CD4-positive, alpha-beta T cell treated with Interleukin-6 at 100 ng/mL for 8 hours (primary cell): ENCODE measurements around the gene CCDC14.
"Not testable (repeated sequence)": the region's sequence is repeated elsewhere in the genome, so short reads cannot be mapped to it uniquely, and the experiment has no call there.

ENCODE experiments used
- DNase-seq: peaks from one replicate; pipeline ENCODE4 v3.0.0-alpha.2; 2020; ENCODE audit warnings: mixed read lengths, low spot score

Gene CCDC14, protein sequence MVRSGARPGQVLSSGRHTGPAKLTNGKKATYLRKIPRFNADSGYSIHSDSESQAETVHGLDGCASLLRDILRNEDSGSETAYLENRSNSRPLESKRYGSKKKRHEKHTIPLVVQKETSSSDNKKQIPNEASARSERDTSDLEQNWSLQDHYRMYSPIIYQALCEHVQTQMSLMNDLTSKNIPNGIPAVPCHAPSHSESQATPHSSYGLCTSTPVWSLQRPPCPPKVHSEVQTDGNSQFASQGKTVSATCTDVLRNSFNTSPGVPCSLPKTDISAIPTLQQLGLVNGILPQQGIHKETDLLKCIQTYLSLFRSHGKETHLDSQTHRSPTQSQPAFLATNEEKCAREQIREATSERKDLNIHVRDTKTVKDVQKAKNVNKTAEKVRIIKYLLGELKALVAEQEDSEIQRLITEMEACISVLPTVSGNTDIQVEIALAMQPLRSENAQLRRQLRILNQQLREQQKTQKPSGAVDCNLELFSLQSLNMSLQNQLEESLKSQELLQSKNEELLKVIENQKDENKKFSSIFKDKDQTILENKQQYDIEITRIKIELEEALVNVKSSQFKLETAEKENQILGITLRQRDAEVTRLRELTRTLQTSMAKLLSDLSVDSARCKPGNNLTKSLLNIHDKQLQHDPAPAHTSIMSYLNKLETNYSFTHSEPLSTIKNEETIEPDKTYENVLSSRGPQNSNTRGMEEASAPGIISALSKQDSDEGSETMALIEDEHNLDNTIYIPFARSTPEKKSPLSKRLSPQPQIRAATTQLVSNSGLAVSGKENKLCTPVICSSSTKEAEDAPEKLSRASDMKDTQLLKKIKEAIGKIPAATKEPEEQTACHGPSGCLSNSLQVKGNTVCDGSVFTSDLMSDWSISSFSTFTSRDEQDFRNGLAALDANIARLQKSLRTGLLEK

DNA sequence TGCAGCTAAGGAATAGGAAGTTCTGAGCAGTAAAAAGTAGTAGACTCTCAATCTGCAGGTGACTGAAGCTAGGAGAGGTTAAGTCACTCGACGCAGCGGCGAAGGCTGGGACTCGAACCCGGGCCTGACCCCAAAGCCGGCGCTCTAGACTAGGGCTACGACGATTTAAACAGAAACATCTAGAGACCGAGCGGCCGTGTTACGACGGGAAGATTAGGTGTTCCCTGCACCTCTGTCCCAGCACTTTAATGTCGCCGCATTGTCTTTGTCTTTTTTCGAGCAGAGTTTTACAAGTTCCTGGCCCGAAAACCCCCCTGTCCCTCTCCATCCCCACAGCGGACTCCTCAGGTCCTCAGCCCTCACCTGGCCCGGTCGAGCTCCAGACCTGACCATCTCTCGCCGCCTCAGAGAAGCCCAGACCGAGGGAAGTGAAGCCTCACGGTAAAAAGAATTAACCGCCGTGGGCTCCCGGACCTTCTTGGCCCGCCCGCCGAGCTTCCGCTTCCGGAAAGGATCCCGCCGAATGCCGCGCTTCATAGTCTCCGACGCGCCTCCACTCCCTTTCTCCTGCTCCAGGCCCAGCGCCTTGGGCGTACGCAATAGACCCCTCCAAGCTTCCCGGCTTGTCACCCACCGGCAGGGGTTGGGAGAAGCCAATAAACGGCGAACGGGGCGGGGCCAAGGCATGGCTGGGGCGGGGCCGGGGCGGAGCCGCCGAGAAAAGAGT lies at the start of gene CCDC14:
Gene CCDC14 (minus strand): TSS at position 449 of the 727 bp plus-strand sequence. CDS start 56 bp downstream, at position 393.
- peak; percentile 64 for DNase-seq

DNA sequence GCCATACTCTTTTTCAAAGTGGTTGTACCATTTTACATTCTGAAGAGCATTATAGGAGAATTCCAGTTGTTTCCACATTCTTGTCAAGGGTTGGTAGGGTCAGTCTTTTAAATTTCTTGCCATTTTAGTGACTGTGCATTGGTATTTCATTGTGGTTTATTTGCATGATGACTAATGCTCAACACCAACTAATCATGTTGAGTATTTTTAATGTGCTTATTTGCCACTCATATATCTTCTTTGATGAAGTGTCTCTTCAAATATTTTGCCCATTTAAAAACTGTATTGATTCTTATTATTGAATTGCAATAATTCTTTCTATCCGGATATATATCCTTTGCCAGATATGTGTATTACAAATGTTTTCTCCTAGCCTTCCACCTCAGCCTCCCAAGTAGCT lies 47.3 kb upstream of the CCDC14 start:
- DNase-seq, result not testable (repeated sequence)

DNA sequence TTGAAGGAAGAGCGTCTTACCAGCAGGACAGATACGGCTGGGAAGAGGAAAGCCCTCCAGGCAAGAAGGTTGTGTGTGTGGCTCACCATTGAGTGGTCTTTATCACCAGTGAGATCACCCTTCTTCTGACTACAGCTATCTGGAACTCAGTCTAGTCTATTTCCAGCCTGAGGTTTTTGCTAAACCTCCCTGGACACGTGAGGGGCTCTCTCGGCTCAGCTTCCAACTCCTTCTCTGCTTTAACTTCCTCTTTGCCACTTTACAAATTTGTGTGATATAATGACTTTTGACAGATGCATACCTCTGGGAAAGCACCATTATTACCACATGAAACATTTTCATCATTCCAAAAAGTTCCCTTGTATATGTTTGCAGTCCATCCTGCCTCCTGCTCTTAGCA lies 46.2 kb upstream of the CCDC14 start:
- no peak for DNase-seq

DNA sequence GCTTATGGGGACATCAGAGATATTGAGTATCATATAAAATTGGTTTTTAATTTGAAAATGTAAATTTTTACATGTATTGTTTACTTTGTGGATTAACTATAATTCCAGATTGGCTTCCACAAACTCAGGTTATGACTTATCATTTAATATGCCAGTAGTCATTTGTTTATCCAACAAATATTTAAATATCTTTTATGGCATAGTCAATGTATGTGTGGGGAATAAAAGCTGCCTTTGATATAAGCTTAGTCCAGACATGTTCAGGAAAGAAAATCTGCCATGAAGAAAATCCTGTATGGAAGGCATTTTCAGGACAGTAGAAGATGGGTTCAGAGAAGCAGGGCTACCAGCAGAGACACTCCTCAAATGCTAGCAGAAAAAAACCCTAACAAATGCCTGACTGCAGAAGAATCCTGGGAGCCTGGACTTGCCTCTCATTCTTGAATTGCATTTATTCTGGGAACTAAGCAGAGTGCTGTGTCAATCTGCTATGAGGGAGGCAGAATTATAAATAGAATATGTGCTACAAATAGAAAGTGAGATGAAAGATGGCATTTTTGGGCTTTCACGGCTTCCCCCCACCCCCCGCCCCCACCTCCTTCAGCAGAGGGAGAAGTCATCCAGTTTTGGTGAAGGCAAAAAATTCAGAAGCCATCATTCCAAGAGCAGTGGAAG lies 41.5 kb upstream of the CCDC14 start:
- DNase-seq, result not testable (repeated sequence)

DNA sequence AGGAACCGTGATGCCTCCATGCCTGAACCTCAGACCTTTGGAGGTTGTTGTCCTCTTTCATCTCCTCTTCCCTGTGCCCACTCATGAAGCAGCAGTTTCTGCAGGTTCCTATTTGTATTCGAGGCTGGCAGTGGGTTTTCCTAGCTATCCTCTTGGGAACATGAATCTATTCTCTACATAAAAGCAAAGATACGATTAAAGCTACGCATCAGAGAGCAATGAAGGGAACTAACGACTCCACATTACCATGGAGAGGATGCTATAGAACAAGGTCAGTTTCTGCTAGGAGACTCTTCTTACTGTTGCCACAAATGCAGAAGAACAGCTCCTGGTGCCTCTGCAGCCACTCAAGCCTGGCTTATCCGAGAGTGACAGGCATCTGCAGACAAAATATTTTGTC lies 40.3 kb upstream of the CCDC14 start:
- not testable (repeated sequence) for DNase-seq

DNA sequence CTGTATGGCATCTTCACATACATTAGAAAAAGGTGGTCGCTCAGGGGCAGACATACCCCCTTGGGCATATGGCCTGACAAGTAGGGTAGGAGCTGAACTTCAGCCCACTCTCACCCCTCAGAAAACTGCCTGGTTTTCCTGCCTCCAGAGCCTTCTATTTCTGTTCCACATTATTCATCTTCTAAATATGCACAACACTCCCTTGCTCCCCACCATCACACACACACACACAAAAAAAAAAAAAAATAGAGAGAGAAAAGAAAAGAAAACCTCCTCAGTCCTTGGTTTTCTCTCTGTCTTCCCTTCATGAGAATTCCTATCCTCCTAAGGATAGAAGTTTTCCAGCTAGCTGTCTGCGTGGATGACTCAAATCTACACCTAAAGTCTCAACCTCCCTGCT lies 36.5 kb upstream of the CCDC14 start:
- no peak for DNase-seq

DNA sequence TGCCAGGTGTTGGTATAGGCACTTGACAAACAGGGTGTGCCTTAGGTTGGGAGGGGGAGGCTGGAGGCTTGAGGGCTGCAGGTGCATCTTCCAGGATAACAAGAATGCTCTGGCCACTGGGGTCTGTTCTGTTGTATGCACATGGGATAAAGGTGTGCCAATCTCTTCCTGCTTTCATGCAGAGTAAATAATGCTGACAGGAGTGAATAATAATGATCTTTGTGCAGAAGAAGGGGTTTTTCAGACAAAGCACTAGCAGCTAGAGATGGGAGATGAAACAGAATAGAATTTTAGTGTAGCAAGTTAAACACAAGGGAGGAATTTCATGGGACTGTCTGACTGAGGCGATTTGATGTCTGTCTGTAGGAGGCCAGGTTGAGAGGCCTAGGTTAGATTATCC lies 32.8 kb upstream of the CCDC14 start:
- no peak for DNase-seq

DNA sequence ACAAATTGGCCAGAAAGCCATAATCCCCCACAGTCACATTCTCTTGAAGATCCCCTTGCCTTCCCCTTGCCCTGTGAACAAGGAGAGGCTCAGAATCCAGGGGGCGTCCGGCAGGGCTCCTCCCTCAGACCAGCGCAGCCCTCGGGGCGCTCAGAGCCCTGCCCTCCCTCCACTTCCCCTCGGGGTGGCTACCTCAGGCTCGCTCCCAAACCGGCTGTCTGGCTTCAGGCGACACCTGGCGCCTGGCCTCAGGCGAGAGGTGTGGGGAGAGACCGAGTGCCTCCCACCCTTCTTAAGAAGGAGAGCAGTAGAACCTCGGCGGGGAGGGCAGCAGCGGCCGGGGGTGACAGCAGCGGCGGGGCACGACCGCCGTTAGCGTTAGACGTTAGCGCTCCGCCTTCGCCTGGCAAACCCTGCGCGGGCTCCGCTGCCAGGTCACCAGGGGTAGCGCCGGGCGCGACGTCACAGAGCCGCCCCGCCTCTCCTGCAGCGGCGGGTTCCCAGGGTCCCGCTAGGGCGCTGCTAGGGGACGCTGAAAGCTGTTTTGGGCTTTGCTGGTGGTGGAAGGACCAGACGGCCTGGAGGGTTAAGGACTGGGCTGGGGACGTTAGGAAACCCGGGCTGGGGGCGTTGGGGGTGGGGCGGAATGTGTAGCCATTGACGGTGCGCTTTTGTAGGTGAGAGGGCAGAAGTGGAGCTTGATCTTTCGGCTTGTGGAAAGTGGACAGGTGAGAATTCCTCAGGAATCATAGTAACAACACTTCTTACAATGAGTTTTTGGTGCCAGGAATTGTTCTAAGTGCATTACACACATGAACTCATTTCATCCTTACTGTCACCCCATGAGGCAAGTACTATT lies 30.9 kb upstream of the CCDC14 start, which contains the start of gene ROPN1:
Gene ROPN1 (minus strand): TSS at position 395 of the 859 bp plus-strand sequence. CDS start 11,643 bp downstream, outside the sequence.
- not testable (repeated sequence) for DNase-seq

DNA sequence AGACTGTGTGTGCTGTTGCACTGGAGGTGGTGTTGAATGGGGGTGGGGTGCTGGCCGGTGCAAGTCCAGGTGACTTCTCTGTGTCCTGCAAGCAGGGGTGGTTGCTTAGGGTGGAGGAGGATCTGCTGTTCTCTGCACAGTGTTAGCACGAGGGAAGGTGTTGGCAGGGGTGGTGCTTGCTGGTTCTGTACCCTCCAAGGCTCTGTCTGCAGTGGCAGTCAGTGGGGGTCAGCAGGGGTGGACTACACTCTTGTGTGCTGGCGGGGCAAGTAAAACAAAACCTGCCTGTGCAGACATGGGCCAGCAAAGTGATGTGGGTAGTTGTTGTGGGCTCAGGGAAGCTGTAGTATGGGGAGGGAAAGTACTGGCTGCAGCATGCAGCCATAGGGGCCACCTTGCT lies 25.4 kb upstream of the CCDC14 start:
- no peak for DNase-seq

DNA sequence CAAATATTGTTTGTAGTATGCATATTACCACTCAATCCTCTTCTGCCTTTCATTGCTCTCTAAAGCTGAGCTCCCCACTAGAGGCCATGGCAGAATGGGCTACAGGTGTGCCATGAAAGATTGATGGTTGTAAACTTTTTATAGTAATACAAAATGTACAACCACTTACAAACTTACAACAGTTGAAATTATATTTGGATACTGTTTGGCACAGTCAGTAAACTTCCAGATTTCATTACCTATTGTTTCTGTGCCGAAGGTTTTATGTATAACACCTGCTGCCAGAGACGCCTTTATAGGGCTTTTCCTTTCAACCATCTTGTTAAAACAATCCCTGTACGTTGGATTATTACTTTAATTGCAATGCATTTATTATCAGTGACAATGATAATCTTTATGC lies 23.9 kb upstream of the CCDC14 start:
- DNase-seq, result no peak

DNA sequence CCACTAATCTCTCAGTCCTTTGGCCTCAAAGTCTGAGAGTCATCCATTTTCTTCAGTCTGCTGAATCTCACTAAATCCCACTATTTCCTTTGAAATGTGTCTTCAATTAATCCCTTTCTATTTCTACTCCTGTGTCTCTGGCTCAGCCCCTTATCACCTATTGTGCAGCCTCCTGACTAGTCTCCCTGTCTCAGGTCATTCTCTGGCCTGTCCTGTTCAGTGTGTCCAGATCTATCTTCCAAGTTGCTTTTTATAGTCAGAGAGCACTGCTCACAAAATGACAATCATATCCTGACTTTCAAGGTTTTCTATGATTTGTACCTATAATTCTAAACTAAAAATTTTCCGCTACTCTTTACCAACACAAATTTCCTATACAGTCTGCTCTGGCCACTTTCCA lies 23.3 kb upstream of the CCDC14 start:
- no peak for DNase-seq

DNA sequence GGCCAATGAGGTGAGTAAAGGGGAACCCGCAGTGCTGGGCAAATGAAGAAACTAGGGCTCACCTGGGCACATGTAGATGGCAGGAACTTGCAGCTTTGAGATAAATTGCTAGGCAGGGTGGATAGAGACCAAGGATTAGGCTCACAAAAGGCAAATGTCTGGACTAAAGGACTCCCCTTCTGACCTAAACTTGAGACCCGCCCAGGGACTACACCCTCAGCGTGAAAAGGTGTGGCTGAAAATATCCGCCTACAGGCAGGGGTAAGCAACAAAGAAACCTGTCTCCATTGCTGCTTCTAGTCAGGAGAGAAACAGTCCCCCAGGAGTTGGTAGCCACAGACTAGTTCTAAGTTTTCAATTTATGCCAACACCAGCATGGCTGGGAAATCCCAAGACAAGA lies 20.3 kb upstream of the CCDC14 start:
- not testable (repeated sequence) for DNase-seq

DNA sequence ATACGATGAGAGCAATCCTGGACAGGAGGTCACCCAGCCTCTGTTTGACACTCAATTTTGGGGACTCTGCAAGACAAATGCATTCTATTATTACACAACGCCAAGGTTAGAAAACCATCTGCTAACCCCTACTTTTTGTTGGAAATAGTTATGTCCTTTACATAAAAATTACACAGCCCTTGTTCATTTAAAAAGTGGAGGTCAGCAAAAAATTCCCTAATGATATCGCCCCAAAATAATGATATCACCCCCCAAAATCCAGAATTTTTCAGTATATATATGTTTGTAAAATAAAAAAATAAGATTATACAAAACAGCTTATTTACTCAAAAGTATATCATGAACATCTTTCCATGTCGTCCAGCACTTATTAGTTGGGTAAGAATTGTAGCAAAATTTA lies 19.5 kb upstream of the CCDC14 start:
- DNase-seq, result no peak

DNA sequence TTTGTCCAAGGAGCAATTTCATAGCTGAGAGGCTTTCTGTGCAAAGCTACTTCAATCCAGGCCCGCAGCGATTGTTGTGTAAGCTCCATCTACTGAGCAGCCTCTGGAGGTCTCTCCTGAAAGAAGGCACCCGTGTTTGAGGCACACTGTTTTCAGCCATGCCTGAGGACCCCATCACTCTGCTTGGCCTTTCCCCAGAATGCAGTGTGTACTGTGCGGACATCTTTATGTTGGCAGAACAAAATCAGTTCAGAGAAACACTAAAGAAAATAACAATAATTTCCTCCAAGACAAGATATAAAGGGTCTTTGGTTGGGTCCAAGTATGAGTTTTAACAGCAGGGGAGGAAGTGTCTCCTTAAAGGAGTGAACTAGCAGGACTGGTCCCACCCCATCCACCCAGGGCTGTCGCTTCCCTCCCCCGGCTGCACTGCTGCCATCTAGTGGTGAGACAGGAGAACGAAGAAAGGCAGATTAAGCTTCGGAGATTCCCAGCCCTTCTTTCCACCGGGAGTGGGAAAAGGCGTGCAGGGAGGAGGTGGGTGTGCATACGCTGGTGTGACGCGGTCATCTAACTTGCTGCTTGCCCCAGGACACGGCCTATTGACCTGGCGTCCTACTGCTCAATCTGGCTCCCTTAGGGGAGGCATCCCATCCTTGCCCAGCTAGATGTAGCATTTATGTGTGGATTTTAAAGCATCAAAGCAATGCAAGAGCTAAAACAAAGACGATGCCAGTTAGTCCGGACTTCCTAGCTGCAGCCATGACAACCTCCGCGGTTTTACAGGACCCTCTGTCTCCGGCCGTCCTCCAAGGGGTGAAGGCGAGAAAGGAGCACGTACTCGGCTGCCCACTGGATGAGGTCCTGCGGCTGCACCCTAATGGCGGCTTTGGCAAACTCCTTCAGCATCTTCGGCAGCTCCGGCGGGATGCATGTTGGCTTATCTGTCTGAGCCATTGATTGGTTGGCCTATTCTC lies 18.8 kb upstream of the CCDC14 start:
- not testable (repeated sequence) for DNase-seq

DNA sequence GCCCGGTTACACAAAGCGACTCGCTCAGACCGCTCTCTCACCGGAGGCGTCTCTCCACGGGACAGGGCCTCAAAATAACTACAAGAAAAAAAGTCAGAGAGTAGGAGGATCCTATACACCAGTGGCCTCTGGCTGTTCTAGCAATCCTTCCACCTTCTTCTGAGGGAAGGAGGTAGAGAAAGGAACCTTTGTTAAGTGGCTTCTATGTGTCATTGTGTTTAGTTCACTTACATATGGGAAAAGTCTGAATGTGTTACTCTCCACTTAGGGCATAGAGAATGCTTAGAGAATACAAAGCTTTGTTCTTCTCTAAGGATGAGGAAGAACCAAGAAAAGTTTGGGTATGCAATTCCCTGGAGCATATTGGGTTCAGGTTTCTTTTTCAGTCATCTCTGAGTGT lies 15.9 kb upstream of the CCDC14 start:
- DNase-seq, result not testable (repeated sequence)

DNA sequence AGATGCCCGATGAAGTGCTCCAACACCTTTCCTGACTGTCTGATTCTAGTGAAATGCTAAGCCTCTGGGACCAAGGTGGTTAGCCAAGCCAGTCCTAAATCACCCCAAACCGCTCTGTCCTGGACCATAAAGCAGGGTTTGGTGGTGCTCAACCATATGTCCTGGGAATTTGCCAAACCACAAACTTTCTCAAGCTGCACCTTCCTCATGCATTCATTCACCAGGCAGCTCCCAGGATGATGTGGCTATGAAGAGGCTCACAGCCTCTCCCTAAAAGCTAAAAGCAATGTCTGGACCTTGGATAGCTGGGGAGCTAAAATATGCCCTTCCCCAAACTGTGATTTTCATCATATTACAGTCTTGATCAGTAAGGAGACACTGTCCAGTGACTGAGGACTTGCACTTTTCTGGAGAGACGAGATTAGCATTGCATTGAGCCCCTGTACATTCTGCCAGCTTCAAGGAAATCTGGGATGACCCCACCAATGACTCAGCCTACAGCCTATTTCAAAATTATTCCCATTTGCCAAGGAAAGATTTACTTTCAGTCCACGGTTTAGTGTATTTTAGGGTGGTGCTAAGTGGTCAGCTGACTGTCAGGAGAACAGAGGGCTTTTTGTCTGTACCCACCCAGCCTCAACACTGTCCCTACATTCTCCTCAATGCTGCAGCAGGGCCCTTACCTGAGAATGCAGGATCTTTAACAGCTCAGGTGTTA lies 15.3 kb upstream of the CCDC14 start:
- not testable (repeated sequence) for DNase-seq

DNA sequence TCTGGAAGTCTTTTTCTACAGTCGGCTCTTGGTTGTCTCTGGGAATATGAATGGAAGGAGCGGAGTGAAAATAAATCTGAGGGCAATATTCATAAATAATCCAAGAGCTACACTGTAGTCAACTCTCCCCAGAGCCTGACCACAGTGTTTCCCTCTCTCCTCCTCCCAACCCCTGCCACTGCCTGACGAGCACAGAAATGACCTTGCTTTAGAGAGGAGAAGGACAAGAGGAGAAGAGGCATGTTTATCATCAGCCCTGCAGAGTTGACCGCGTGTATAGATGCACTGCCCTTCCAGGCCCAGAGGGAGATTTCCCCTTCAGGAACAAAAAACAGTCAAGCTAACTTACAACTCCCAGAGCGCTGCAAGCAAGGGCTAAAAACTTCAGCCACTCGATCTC lies 14.0 kb upstream of the CCDC14 start:
- DNase-seq, result not testable (repeated sequence)

DNA sequence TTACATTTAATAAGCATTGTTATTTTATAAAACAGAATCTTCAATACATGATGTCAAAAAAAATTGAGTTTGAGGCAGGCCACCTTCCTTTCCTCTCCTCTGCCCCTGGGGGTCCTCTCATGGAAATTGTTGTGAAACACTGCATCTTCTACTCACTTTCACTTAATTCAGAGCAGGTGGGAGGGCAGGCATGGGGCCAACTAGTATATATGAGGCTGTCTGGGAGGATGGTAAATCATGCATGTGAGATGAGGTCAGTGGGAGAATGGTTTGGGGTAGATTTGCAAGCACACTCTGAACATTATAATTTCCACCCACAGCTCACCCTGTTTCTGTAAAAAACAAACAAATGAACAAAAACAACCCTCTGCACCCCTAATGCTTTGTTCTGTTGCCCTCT lies 10.4 kb upstream of the CCDC14 start:
- no peak for DNase-seq

DNA sequence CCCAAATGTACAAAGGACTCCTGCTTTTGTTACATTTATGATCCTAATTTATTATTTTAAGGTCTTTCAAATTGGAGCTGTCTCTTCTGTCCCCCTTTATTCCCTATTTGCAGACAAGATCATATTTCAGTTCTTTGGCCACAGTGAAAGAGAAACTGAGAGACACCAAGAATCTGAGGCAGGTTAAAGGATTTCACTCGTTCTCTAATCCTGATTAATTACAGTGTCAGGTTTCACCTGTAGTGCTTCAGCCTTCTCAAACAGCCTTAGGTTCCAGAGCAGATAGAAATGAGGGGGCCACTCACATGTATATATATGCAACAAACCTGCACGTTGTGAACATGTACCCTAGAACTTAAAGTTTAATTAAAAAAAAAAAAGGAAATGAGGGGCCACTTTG lies 6.2 kb upstream of the CCDC14 start:
- DNase-seq, result not testable (repeated sequence)
